GM18507 (cell line): ENCODE data around the gene MDM2.

Experiments used
- DNase-seq: peaks from one replicate; pipeline ENCODE4 v3.0.0; 2011; ENCODE audit warnings: low read depth; ENCODE audit not compliant: insufficient read length; ENCODE audit errors: extremely low spot score
- FAIRE-seq: peaks from 2 replicates; lab custom pipeline; 2011; peaks lifted over from hg19 to GRCh38; lab: Jason Lieb, UNC

MDM2 gene

GRCh38 chr12:68842123-68842522, 34.1 kb downstream of the MDM2 start:
- no peak for DNase-seq
- no peak for FAIRE-seq

GRCh38 chr12:68842784-68843567, 35.0 kb downstream of the MDM2 start:
- FAIRE-seq: no peak
- no peak for DNase-seq

- no peak for FAIRE-seq
- DNase-seq: no peak
Measured at GRCh38 chr12:68844318-68844745, 36.4 kb downstream of the MDM2 start.

DNA sequence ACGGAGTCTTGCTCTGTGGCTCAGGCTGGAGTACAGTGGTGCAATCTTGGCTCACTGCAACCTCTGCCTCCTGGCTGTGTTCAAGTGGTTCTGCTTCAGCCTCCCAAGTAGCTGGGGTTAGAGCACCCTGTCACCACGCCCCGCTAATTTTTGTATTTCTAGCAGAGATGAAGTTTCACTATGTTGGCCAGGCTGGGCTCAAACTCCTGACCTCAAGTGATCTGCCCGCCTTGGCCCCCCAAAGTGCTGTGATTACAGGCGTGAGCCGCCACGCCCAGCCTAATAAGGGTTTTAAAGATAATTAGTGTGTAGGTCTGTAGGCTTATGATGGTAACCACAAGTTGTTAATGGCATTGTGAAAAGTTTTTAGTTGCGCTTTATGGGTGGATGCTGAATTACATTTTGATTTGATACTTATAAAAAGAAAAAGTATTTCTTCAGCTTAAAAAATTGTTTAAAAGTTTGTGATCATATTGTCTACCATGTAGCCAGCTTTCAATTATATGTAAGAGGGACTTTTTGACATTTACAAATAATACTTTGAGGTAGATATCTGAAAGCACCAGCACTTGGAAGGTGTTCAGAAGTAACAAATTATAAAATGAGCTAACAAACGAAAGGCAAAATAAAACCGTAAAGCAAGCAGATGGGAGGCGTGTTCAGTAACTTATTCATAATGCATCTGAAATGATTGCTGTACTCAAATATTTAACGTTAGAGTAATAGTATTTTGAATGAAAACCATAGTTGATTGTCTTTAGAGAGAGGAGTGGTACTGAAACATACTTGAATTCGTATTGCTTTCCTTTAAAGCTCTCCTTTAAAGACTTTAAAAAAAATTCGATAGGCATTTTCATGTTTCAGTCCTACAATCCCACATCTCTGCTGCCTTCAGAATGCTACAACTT, 37.1 kb downstream of the MDM2 start:
- DNase-seq (no peak), FAIRE-seq (no peak)

DNA sequence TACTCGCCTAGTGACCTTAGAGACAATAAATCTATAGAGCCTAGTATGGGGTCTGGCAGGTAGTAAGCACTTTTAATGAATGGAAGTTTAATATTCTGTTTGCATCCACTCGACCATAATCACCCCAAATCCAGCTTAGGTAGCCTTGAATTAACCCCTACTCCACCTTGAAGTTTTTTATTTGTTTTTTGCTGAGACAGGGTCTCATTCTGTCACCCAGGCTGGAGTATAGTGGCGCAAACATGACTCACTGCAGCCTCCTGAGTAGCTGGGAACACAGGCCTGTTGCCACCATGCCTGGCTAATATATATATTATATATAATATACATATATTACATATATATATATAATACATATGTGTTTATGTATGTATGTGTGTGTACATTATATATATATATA, 38.8 kb downstream of the MDM2 start:
- FAIRE-seq (no peak), DNase-seq (no peak)

DNA sequence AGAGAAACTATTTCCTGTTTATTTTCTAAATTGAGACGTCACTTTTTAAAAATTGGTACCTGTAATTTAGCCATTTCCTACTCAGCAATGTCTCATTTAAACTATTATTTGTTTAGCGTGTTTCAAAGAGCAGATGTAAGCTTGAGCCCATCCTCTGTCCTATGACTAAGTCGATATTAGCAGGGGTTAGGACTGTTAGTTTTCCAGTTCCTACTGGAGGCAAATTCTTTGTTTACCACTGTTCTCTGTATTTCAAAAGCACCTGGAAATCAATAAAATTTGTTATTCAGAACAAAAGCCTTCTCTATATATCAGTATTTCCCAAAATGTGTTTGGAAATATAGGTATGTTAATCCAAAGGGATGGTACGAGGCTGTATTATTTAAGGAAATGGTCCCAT, 42.4 kb downstream of the MDM2 start:
- DNase-seq: no peak
- no peak for FAIRE-seq

DNA sequence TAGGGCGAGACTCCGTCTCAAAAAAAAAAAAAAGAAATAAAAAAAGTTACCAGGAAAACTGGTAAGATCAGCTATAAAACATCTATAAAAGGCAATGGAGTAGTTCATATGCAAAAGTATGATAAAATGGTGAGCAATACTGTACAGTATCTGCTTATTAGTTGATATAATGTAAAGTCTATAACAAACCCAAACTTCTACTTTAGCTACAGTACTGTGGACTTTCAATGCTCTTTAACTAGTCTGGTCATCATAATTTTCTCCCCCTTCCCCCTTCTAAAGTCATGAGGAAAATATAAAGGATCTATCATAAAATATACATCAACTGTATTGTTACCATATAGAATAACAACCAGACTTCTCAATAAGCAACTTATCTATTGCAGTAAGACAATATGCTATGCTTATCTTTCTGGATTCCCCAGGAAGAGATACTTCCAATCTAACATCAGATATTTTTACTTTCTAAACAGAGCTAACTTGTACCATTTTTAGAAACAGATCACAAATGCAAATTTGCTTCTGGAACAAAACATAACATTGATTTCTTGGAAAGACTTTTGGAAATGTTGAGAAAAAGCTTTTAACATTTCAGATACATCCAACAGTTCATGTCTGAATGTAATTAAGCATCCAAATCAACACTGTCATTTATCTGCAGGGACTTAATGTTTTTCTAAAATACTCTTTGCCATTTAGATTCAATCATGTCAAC, 43.8 kb downstream of the MDM2 start:
- DNase-seq: no peak
- FAIRE-seq: no peak

- DNase-seq (no peak), FAIRE-seq (no peak)
Measured at GRCh38 chr12:68853396-68854077, 45.6 kb downstream of the MDM2 start.

DNA sequence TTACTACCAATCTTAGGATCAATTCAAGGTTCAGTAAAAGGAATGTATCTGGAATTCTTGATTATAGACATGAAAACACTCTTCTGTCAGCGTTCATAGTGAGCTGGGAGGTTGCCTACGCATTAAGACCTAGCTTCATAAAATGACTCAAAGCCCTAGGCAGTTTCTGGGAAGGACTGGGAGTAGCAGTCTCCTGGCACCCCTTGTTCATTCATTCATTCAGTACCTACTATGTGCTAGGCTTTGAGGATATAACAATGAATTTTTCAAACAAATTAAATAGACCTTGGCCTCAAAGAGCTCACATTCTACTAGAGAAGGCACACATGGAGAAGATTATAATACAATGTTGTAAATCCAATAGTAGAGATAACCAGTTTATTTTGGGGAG, 46.1 kb downstream of the MDM2 start:
- DNase-seq: no peak
- FAIRE-seq: no peak

DNA sequence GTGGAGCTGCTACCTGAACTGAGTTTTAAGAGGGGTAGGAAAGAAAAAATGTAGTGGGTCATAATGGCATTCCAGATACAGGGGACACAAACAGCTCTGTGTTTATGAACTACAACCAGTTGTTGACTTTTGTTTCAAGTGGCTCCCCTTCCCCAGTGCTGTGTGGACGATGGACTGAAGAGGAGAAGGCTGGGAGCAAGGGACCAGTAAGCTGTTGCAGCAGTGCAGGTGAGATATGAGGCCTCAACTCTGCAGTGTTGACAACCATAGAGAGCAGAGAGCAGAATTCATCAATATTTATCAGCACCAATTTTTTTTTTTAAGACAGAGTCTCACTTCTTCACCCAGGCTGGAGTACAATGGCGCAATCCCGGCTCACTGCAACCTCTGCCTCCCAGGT, 46.6 kb downstream of the MDM2 start:
- FAIRE-seq (no peak), DNase-seq (no peak)

DNA sequence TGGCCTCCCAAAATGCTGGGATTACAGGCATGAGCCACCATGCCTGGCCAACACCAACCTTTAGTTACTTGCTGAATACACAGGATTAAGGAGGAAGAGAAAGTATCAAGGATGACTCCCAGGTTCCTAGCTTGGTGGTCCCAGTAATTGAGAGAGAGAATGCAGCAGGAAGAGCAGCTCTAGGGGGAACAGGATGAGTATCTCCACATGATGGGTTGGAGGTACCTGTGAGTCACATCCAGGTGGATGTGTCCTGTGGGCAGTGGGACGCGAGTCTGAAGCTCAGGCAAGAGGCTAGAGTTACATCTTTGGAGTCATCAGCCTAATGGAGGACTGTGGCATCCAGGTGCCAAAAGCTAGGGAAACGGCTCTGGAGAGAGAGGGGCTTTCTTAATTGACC, 47.1 kb downstream of the MDM2 start:
- FAIRE-seq: no peak
- DNase-seq: no peak

- FAIRE-seq (no peak), DNase-seq (no peak)
Measured at GRCh38 chr12:68855771-68856170, 47.8 kb downstream of the MDM2 start.

- DNase-seq: no peak
- FAIRE-seq: no peak
Measured at GRCh38 chr12:68856510-68856909, 48.5 kb downstream of the MDM2 start.

GRCh38 chr12:68861890-68862289, 53.9 kb downstream of the MDM2 start:
- FAIRE-seq: no peak
- no peak for DNase-seq

- no peak for FAIRE-seq
- DNase-seq: no peak
Measured at GRCh38 chr12:68863109-68863770, 55.3 kb downstream of the MDM2 start.

DNA sequence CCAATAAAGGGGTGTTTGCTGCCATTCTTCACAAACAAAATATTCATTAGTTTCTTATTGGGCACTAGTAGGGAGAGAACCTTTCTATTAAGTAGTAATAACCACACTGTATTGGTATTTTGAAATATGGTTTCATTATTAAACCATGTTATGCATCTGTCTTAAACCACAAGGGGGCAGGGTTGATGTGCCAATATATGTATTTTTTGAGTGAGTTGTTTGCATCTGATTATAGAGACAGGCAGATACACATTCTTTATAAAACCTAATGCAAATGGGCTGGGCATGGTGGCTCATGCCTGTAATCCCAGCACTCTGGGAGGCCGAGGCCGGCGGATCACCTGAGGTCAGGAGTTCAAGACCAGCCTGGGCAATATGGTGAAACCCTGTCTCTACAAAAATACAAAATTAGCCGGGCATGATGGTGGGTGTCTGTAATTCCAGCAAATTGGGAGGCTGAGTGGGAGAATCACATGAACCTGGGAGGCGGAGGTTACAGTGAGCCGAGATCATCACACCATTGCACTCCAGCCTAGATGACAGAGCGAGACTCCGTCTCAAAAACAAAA, 56.0 kb downstream of the MDM2 start:
- FAIRE-seq: peak; percentile 56
- DNase-seq: peak; percentile 5

DNA sequence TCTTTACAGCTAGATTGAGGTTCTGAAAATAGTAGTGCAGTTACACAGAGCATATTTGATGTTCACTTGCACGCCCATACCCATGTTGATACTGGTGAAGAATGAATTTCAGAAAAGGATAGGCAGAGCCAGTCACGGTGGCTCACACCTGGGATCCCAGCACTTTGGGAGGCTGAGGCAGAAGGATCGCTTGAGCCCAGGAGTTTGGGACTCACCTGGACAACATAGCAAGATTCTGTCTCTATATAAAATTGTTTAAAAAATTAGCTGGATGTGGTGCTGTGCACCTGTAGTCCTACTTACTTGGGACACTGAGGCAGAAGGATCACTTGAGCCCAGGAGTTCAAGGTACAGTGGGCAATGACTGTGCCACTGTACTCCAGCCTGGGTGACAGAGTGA, 56.6 kb downstream of the MDM2 start:
- FAIRE-seq (no peak), DNase-seq (no peak)

- no peak for FAIRE-seq
- DNase-seq: no peak
Measured at GRCh38 chr12:68865399-68866164, 57.6 kb downstream of the MDM2 start.
